ENCODE measurements around the gene ALDH1L2. TPM values are rescaled to one million over a fixed set of nuclear protein-coding genes. Genes with fewer than 3 reads are reported as not detected.

The ALDH1L2 gene
- total RNA-seq, 2 donors from 2014 or later = 1.3 to 2.2 TPM

DNA sequence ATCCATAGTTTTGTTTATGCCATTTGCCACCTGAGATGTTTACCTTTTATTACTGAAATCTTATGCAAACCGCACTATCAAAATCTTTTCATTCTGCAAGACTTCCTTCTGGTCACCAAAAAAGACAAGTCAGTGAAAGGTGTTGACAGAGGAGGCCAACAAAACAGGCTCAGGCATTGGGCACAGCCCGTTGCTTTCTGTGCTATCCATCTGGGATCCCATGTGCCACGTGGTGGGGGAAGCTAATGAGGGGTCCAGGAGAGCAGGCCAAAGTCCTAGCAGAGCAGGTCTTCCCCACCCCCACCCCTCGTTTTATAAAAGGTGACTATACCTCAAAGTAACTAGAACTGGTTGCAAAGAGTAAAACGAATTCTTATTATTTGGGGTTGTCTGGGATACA lies 1.2 kb downstream of the ALDH1L2 start:
- Histone ChIP-seq H3K27me3 (no peaks in the 10 kb centered on the region), H3K4me1 (peaks cover 8% of the 10 kb centered on the region), H3K9ac (ENCODE audit: low read depth in 2 of 2, low read length in 2 of 2) (peak overlapping the region in 1 of 2 donors; percentile 18), H3K9me3 (no peaks in the 10 kb centered on the region), H3K27ac (no peak overlapping the region), H3K4me3 (no peak overlapping the region), H3K36me3 (no peaks in the 10 kb centered on the region)
- DNase-seq = no peak
- TF ChIP-seq, protein P1, sequence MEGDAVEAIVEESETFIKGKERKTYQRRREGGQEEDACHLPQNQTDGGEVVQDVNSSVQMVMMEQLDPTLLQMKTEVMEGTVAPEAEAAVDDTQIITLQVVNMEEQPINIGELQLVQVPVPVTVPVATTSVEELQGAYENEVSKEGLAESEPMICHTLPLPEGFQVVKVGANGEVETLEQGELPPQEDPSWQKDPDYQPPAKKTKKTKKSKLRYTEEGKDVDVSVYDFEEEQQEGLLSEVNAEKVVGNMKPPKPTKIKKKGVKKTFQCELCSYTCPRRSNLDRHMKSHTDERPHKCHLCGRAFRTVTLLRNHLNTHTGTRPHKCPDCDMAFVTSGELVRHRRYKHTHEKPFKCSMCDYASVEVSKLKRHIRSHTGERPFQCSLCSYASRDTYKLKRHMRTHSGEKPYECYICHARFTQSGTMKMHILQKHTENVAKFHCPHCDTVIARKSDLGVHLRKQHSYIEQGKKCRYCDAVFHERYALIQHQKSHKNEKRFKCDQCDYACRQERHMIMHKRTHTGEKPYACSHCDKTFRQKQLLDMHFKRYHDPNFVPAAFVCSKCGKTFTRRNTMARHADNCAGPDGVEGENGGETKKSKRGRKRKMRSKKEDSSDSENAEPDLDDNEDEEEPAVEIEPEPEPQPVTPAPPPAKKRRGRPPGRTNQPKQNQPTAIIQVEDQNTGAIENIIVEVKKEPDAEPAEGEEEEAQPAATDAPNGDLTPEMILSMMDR (IDR thresholded peaks at IDR 0.05) = no peak
- intact Hi-C loops (cut with DNase I) = no loop called here

DNA sequence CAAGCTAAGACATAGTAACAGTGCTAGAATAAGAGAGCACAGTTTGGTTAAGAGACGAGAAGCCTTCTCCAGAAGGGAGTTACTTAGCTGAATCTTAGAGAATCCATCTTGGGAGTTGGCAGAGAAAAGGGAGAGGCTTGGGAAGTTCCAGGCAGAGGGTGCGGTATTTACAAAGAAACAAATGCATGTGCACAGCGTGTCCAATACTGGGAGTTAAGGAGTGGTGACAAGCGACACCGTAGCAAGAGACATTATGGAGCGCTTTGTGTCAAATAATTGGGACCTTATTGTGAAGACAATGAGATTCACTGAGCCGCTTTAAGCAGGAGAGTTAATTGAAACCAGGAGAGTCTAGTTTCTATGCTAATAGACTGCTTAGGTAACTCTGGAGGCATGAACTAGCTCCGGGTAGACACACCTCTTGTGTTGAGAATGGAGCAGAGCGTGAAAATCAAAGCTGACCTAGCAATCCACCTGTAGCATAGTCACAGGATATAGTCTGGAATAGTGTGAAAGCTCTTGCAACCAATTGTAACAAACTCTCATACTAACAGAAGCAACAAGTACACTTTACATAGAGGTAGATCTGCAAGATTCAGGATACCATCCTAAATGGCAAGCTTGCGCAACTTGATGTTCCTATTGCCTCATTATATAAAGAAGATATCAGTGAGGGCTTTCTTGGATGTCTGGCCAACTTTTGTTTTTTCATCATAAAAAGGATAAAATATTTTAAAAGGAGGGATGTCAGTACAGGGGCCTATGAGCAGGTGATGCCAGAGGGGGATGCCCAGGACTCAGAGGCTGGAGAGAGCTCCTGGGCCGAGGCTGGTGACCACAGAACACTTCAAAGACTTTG lies 5.3 kb downstream of the ALDH1L2 start:
- Histone ChIP-seq H3K4me1 (peaks cover 6% of the 10 kb centered on the region), H3K36me3 (no peaks in the 10 kb centered on the region), H3K4me3 (no peak overlapping the region), H3K9ac (ENCODE audit: low read depth in 2 of 2, low read length in 2 of 2) (no peak overlapping the region), H3K9me3 (no peaks in the 10 kb centered on the region), H3K27me3 (no peaks in the 10 kb centered on the region), H3K27ac (no peak overlapping the region)
- no peak for DNase-seq
- TF ChIP-seq, protein P1 (IDR thresholded peaks at IDR 0.05) = no peak
- intact Hi-C loops (cut with DNase I) = no loop called here

DNA sequence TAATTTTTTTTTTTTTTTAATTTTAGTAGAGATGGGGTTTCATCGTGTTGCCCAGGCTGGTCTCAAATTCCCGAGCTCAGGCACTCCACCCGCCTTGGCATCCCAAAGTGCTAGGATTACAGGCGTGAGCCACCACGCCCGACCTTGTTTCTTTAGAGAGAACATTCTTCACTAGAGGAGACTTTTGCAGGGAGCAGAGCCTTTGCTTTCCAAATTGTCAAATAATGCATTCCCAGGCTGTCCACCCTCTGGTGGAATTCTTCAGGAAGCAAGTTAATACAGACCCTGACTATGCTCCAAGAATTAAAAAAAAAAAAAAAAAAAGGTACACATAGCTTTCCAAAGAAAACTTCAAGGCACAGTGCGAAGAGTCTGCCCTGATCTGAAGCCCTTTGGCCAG lies 6.8 kb downstream of the ALDH1L2 start:
- Histone ChIP-seq H3K36me3 (no peaks in the 10 kb centered on the region), H3K9ac (ENCODE audit: low read depth in 2 of 2, low read length in 2 of 2) (no peak overlapping the region), H3K4me1 (no peaks in the 10 kb centered on the region), H3K9me3 (no peaks in the 10 kb centered on the region), H3K27ac (no peak overlapping the region), H3K27me3 (no peaks in the 10 kb centered on the region), H3K4me3 (no peak overlapping the region)
- TF ChIP-seq, protein P1 (IDR thresholded peaks at IDR 0.05) = no peak
- no peak for DNase-seq
- intact Hi-C loops (cut with DNase I) = no loop called here

DNA sequence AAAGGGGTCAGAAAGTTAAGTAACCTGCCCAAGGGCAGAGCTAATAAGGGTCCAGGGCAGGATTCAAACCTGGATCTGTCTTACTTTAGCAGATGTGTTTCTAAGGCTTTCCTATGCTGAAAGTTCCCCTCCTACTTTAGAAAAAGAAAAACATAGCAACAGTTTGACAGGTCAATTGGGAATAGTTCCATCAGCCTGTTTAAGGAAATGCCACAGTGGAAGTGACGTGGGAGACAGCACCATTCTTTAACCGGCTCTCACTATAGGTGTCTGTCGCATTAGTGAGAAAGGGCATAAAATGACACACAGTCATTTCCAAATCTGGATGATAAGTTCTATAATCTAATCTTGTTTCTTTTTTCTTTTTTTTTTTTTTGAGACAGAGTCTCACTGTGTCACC lies 7.3 kb downstream of the ALDH1L2 start:
- no peaks in the 10 kb centered on the region for H3K27me3 ChIP-seq
- TF ChIP-seq, protein P1 (IDR thresholded peaks at IDR 0.05) = no peak
- no peak overlapping the region for H3K27ac ChIP-seq
- no peak overlapping the region for H3K9ac ChIP-seq (ENCODE audit: low read depth in 2 of 2, low read length in 2 of 2)
- H3K36me3 ChIP-seq = no peaks in the 10 kb centered on the region
- no peaks in the 10 kb centered on the region for H3K9me3 ChIP-seq
- DNase-seq = no peak
- H3K4me3 ChIP-seq = no peak overlapping the region
- H3K4me1 ChIP-seq = no peaks in the 10 kb centered on the region
- intact Hi-C loops (cut with DNase I) = no loop called here

DNA sequence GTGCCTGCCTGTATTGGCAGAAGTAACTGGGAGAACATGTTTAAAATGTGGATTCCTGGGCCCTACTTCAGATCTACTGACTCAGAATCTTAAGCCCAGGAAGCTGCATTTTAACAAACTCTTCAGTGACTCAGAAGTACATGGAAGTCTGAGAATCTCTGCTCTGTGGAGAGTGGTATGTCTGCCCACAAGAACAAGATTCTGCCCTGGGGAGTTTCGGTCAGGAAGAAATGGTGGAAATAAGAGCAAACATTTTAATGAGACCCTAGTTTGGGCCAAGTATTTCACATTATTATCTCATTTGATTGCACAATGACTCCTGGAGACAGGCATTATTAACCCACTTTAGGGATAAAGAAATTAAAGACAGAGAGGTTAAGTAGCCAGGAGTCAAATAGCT lies 8.2 kb downstream of the ALDH1L2 start:
- Histone ChIP-seq H3K27ac (no peak overlapping the region), H3K4me1 (no peaks in the 10 kb centered on the region), H3K27me3 (no peaks in the 10 kb centered on the region), H3K36me3 (no peaks in the 10 kb centered on the region), H3K9me3 (no peaks in the 10 kb centered on the region), H3K4me3 (no peak overlapping the region), H3K9ac (ENCODE audit: low read depth in 2 of 2, low read length in 2 of 2) (no peak overlapping the region)
- TF ChIP-seq, protein P1 (IDR thresholded peaks at IDR 0.05) = no peak
- DNase-seq = no peak
- intact Hi-C loops (cut with DNase I) = no loop called here

Data from colonic mucosa (tissue), 4 donors.